ENCODE results near the gene THSD4.

DNA sequence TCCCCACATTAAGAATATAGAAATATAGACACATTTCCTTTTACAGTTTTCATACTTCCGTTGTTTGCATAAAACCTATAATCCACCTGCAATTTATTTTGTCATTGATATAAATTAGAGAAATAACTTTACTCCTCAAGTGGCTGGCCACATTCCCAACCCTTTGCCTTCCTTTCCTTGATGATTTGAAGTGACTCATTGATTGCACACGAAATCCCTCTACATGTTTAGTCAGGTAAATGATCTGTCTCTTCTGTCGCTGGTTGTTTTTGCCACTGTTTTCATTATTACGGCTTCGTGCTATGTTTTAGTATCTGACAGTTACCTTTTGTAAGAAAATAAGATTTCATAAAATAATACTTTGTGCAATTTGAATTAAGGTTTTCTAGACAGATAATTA, 422.9 kb downstream of the THSD4 start:
- no peak for TF ChIP-seq CTCF (IDR thresholded peaks at IDR 0.05)
- TF ChIP-seq POLR2AphosphoS5 (IDR thresholded peaks at IDR 0.05): no peak
- TF ChIP-seq POLR2A (IDR thresholded peaks at IDR 0.05): no peak

Data from suprapubic skin (tissue), 4 donors.